Cerebellar nuclear complex (tissue), 1 donor: Measurements from ENCODE around the gene PRKD1.

Experiments used
- DNase-seq, 2 experiments: peaks; one replicate each; lab custom pipeline; 2025; lab: John Stamatoyannopoulos, UW

The PRKD1 gene

GRCh38 chr14:29608861-29609260 is 318.8 kb downstream of the PRKD1 start:
- DNase-seq: no peak

- no peak for DNase-seq
Observed at GRCh38 chr14:29607169-29607568, 320.5 kb downstream of the PRKD1 start.

- no peak for DNase-seq
Observed at GRCh38 chr14:29603696-29604095, 324.0 kb downstream of the PRKD1 start.

- no peak for DNase-seq
Observed at GRCh38 chr14:29601616-29602015, 326.0 kb downstream of the PRKD1 start.

- no peak for DNase-seq
Observed at GRCh38 chr14:29587761-29588470, 339.7 kb downstream of the PRKD1 start.

- DNase-seq: no peak
Observed at GRCh38 chr14:29587046-29587445, 340.6 kb downstream of the PRKD1 start.

- no peak for DNase-seq
Observed at GRCh38 chr14:29584992-29585391, 342.7 kb downstream of the PRKD1 start.

GRCh38 chr14:29580763-29581162 is 346.9 kb downstream of the PRKD1 start:
- DNase-seq: no peak

GRCh38 chr14:29579838-29580237 is 347.8 kb downstream of the PRKD1 start:
- no peak for DNase-seq

- DNase-seq: no peak
Observed at GRCh38 chr14:29576927-29577326, 350.7 kb downstream of the PRKD1 start.

- no peak for DNase-seq
Observed at GRCh38 chr14:29569194-29569593, 358.5 kb downstream of the PRKD1 start.

GRCh38 chr14:29566194-29566593 is 361.5 kb downstream of the PRKD1 start:
- no peak for DNase-seq

- no peak for DNase-seq
Observed at GRCh38 chr14:29558516-29558915, 369.1 kb downstream of the PRKD1 start.

GRCh38 chr14:29554335-29554734 is 373.3 kb downstream of the PRKD1 start:
- no peak for DNase-seq

GRCh38 chr14:29553427-29553826 is 374.2 kb downstream of the PRKD1 start:
- no peak for DNase-seq

GRCh38 chr14:29548948-29549370 is 378.7 kb downstream of the PRKD1 start:
- no peak for DNase-seq

- DNase-seq: no peak
Observed at GRCh38 chr14:29545714-29546113, 381.9 kb downstream of the PRKD1 start.

GRCh38 chr14:29536886-29537511 is 390.6 kb downstream of the PRKD1 start:
- no peak for DNase-seq

GRCh38 chr14:29529418-29529817 is 398.2 kb downstream of the PRKD1 start:
- no peak for DNase-seq

- DNase-seq: no peak
Observed at GRCh38 chr14:29528889-29529288, 398.8 kb downstream of the PRKD1 start.

- DNase-seq: no peak
Observed at GRCh38 chr14:29527286-29527685, 400.4 kb downstream of the PRKD1 start.
